GM06990 (cell line): ENCODE data around the gene LFNG.

ENCODE experiments used
- DNase-seq: peaks from one replicate; pipeline ENCODE4 v3.0.0-alpha.2; 2011; ENCODE audit not compliant: insufficient read length; ENCODE audit errors: extremely low read depth
- H3K27me3 ChIP-seq: replicated peaks from 2 replicates; pipeline ENCODE4 v1.6.0; 2011; ENCODE audit warnings: low read length; ENCODE audit not compliant: control insufficient read depth, insufficient read depth
- H3K36me3 ChIP-seq: 2 replicates; pipeline ENCODE4 v1.5.1; 2011; ENCODE audit warnings: low read length; ENCODE audit not compliant: control insufficient read depth, insufficient read depth
- H3K4me3 ChIP-seq: replicated peaks from 2 replicates; pipeline ENCODE4 v1.5.1; 2011; ENCODE audit warnings: low read depth, mild to moderate bottlenecking, control low read depth, low read length
- TF ChIP-seq, protein P1 (sequence below): IDR thresholded peaks from 2 replicates; pipeline ENCODE4 v1.5.1; 2011; ENCODE audit warnings: low read length, control low read depth, mild to moderate bottlenecking, inconsistent platforms; ENCODE audit not compliant: insufficient read depth, poor library complexity, severe bottlenecking

LFNG gene

GRCh38 chr7:2476776-2477446 lies 42.7 kb upstream of the LFNG start:
- H3K27me3 ChIP-seq = no peaks in the 10 kb centered on the region; the same call in 1 of the 2 replicates
- H3K36me3 ChIP-seq = no peaks in the 10 kb centered on the region
- TF ChIP-seq, protein P1, sequence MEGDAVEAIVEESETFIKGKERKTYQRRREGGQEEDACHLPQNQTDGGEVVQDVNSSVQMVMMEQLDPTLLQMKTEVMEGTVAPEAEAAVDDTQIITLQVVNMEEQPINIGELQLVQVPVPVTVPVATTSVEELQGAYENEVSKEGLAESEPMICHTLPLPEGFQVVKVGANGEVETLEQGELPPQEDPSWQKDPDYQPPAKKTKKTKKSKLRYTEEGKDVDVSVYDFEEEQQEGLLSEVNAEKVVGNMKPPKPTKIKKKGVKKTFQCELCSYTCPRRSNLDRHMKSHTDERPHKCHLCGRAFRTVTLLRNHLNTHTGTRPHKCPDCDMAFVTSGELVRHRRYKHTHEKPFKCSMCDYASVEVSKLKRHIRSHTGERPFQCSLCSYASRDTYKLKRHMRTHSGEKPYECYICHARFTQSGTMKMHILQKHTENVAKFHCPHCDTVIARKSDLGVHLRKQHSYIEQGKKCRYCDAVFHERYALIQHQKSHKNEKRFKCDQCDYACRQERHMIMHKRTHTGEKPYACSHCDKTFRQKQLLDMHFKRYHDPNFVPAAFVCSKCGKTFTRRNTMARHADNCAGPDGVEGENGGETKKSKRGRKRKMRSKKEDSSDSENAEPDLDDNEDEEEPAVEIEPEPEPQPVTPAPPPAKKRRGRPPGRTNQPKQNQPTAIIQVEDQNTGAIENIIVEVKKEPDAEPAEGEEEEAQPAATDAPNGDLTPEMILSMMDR = no peak
- no peak for DNase-seq
- H3K4me3 ChIP-seq = no peak overlapping the region

- DNase-seq = peak; percentile 40
- TF ChIP-seq, protein P1 = peak; percentile 71
- H3K27me3 ChIP-seq = no peaks in the 10 kb centered on the region; the same call in 1 of the 2 replicates
- no peaks in the 10 kb centered on the region for H3K36me3 ChIP-seq
- no peak overlapping the region for H3K4me3 ChIP-seq
Measured at GRCh38 chr7:2477447-2478398, 41.9 kb upstream of the LFNG start.

GRCh38 chr7:2478399-2478785 lies 41.2 kb upstream of the LFNG start:
- TF ChIP-seq, protein P1 = no peak
- Histone ChIP-seq H3K4me3 (no peak overlapping the region), H3K36me3 (no peaks in the 10 kb centered on the region), H3K27me3 (no peaks in the 10 kb centered on the region; the same call in 1 of the 2 replicates)
- DNase-seq = no peak

DNA sequence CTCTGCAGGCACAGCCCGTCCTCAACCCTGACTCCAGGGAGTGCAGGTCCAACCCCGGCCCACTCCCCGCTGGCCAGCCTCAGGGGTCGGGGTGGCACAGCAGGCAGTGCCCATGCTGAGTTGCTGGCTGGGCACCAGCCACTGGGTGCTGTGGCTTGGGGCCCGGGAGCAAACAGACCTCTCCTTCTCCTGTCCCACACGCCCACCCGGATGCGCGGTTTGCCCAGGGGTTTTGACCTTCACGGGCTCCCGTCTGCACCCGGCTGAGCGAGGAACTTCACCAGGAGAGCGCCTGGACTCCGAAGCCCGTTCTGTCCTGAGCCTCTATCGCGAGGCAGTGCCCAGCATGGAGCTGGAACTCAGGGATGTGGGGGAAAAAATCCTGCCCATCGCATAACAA lies 40.8 kb upstream of the LFNG start:
- TF ChIP-seq, protein P1 = no peak
- Histone ChIP-seq H3K4me3 (no peak overlapping the region), H3K36me3 (no peaks in the 10 kb centered on the region), H3K27me3 (no peaks in the 10 kb centered on the region; the same call in 1 of the 2 replicates)
- no peak for DNase-seq

- H3K36me3 ChIP-seq = no peaks in the 10 kb centered on the region
- TF ChIP-seq, protein P1 = no peak
- no peaks in the 10 kb centered on the region; the same call in 1 of the 2 replicates for H3K27me3 ChIP-seq
- H3K4me3 ChIP-seq = no peak overlapping the region
- DNase-seq = no peak
Measured at GRCh38 chr7:2479276-2480069, 40.1 kb upstream of the LFNG start.
